Stromal cell of bone marrow (primary cell): ENCODE measurements around the gene NSF.
"Not testable (repeated sequence)": the region's sequence is repeated elsewhere in the genome, so short reads cannot be mapped to it uniquely, and the experiment has no call there.

Experiments used
- DNase-seq: peaks from one replicate; pipeline ENCODE4 v3.0.0-alpha.2; 2012; ENCODE audit warnings: low read depth

NSF gene

GRCh38 chr17:46590157-46591146, at the start of gene NSF:
TSS of gene NSF (plus strand) at chr17:46590669. CDS start at chr17:46590776, 107 bp downstream.
- not testable (repeated sequence) for DNase-seq

GRCh38 chr17:46548607-46549006, 41.9 kb upstream of the NSF start:
- DNase-seq: not testable (repeated sequence)

GRCh38 chr17:46559155-46559554, 31.3 kb upstream of the NSF start:
- DNase-seq: not testable (repeated sequence)

- DNase-seq: not testable (repeated sequence)
Observed at GRCh38 chr17:46560048-46560447, 30.4 kb upstream of the NSF start.

- not testable (repeated sequence) for DNase-seq
Observed at GRCh38 chr17:46566284-46566683, 24.2 kb upstream of the NSF start.

GRCh38 chr17:46566980-46567379, 23.5 kb upstream of the NSF start:
- not testable (repeated sequence) for DNase-seq

- not testable (repeated sequence) for DNase-seq
Observed at GRCh38 chr17:46571796-46572195, 18.7 kb upstream of the NSF start.

GRCh38 chr17:46579083-46580075, 11.1 kb upstream of the NSF start, which contains the start of gene ARL17A:
TSS of gene ARL17A (minus strand) at chr17:46579691. CDS start at chr17:46576322, 3,369 bp downstream.
- not testable (repeated sequence) for DNase-seq

GRCh38 chr17:46580082-46580481, 10.4 kb upstream of the NSF start:
- DNase-seq: not testable (repeated sequence)

GRCh38 chr17:46585444-46585843, 5.0 kb upstream of the NSF start:
- DNase-seq: not testable (repeated sequence)

- DNase-seq: not testable (repeated sequence)
Observed at GRCh38 chr17:46591332-46591731, 863 bp downstream of the NSF start.

- DNase-seq: not testable (repeated sequence)
Observed at GRCh38 chr17:46598344-46598931, 8.0 kb downstream of the NSF start.

GRCh38 chr17:46600767-46601166, 10.3 kb downstream of the NSF start:
- not testable (repeated sequence) for DNase-seq

- DNase-seq: not testable (repeated sequence)
Observed at GRCh38 chr17:46603125-46603524, 12.7 kb downstream of the NSF start.

- DNase-seq: not testable (repeated sequence)
Observed at GRCh38 chr17:46611304-46611703, 20.8 kb downstream of the NSF start.

GRCh38 chr17:46613876-46614275, 23.4 kb downstream of the NSF start:
- DNase-seq: not testable (repeated sequence)

GRCh38 chr17:46617121-46617520, 26.7 kb downstream of the NSF start:
- DNase-seq: not testable (repeated sequence)

GRCh38 chr17:46618975-46619374, 28.5 kb downstream of the NSF start:
- DNase-seq: not testable (repeated sequence)

- not testable (repeated sequence) for DNase-seq
Observed at GRCh38 chr17:46623790-46624189, 33.3 kb downstream of the NSF start.

GRCh38 chr17:46624726-46625125, 34.3 kb downstream of the NSF start:
- not testable (repeated sequence) for DNase-seq

GRCh38 chr17:46627452-46627851, 37.0 kb downstream of the NSF start:
- DNase-seq: not testable (repeated sequence)
